ENCODE data around the gene AGBL3.

Gene AGBL3

GRCh38 chr7:135178364-135178763, 192.1 kb downstream of the AGBL3 start:
- Histone ChIP-seq H3K4me3 (no peak overlapping the region), H3K9ac (no peak overlapping the region), H4K20me1 (no peaks in the 10 kb centered on the region), H3K27me3 (no peaks in the 10 kb centered on the region), H3K9me3 (peaks cover 44% of the 10 kb centered on the region), H3K27ac (no peak overlapping the region), H3K4me1 (no peaks in the 10 kb centered on the region), H3K4me2 (no peak overlapping the region), H3K36me3 (peaks cover 32% of the 10 kb centered on the region)
- no peak for TF ChIP-seq Cebpa-rat (IDR thresholded peaks at IDR 0.05)

- Histone ChIP-seq H3K27me3 (no peaks in the 10 kb centered on the region), H3K4me1 (no peaks in the 10 kb centered on the region), H3K9ac (no peak overlapping the region), H3K27ac (no peak overlapping the region), H4K20me1 (no peaks in the 10 kb centered on the region), H3K4me3 (no peak overlapping the region), H3K4me2 (no peak overlapping the region), H3K9me3 (peaks cover 54% of the 10 kb centered on the region), H3K36me3 (peaks cover 42% of the 10 kb centered on the region)
- no peak for TF ChIP-seq Cebpa-rat (IDR thresholded peaks at IDR 0.05)
Measured at GRCh38 chr7:135179321-135179925, 193.1 kb downstream of the AGBL3 start.

- H3K9ac ChIP-seq = no peak overlapping the region
- no peak overlapping the region for H3K4me3 ChIP-seq
- H3K9me3 ChIP-seq = peaks cover 60% of the 10 kb centered on the region
- TF ChIP-seq Cebpa-rat (IDR thresholded peaks at IDR 0.05) = no peak
- H3K4me2 ChIP-seq = no peak overlapping the region
- H3K27me3 ChIP-seq = no peaks in the 10 kb centered on the region
- no peaks in the 10 kb centered on the region for H4K20me1 ChIP-seq
- no peaks in the 10 kb centered on the region for H3K4me1 ChIP-seq
- H3K27ac ChIP-seq = no peak overlapping the region
- peaks cover 49% of the 10 kb centered on the region for H3K36me3 ChIP-seq
Measured at GRCh38 chr7:135180122-135180521, 193.8 kb downstream of the AGBL3 start.

GRCh38 chr7:135181261-135181928, 195.1 kb downstream of the AGBL3 start:
- Histone ChIP-seq H3K4me2 (no peak overlapping the region), H3K27me3 (no peaks in the 10 kb centered on the region), H3K36me3 (peaks cover 62% of the 10 kb centered on the region), H3K9me3 (peaks cover 67% of the 10 kb centered on the region), H4K20me1 (no peaks in the 10 kb centered on the region), H3K9ac (no peak overlapping the region), H3K4me1 (peaks cover 8% of the 10 kb centered on the region), H3K4me3 (no peak overlapping the region; the same call in 1 of the 2 replicates), H3K27ac (no peak overlapping the region)
- no peak for TF ChIP-seq Cebpa-rat (IDR thresholded peaks at IDR 0.05)

- no peak for TF ChIP-seq Cebpa-rat (IDR thresholded peaks at IDR 0.05)
- Histone ChIP-seq H3K4me3 (no peak overlapping the region; the same call in 1 of the 2 replicates), H3K4me1 (peaks cover 15% of the 10 kb centered on the region), H3K27me3 (no peaks in the 10 kb centered on the region), H3K9ac (no peak overlapping the region), H3K9me3 (peaks cover 67% of the 10 kb centered on the region), H3K4me2 (no peak overlapping the region), H4K20me1 (no peaks in the 10 kb centered on the region), H3K27ac (no peak overlapping the region), H3K36me3 (peaks cover 69% of the 10 kb centered on the region)
Measured at GRCh38 chr7:135181929-135182678, 195.8 kb downstream of the AGBL3 start.

- Histone ChIP-seq H3K27me3 (no peaks in the 10 kb centered on the region), H3K36me3 (peaks cover 83% of the 10 kb centered on the region), H3K4me1 (peaks cover 19% of the 10 kb centered on the region), H3K9ac (no peak overlapping the region), H3K4me2 (no peak overlapping the region), H3K27ac (no peak overlapping the region), H3K9me3 (peaks cover 67% of the 10 kb centered on the region), H3K4me3 (no peak overlapping the region), H4K20me1 (no peaks in the 10 kb centered on the region)
- TF ChIP-seq Cebpa-rat (IDR thresholded peaks at IDR 0.05) = no peak
Measured at GRCh38 chr7:135183478-135183877, 197.2 kb downstream of the AGBL3 start.

- Histone ChIP-seq H3K4me1 (peaks cover 19% of the 10 kb centered on the region), H3K27ac (no peak overlapping the region), H4K20me1 (no peaks in the 10 kb centered on the region), H3K9ac (no peak overlapping the region), H3K36me3 (peaks cover 92% of the 10 kb centered on the region), H3K27me3 (no peaks in the 10 kb centered on the region), H3K4me3 (no peak overlapping the region), H3K4me2 (no peak overlapping the region), H3K9me3 (peaks cover 63% of the 10 kb centered on the region)
- no peak for TF ChIP-seq Cebpa-rat (IDR thresholded peaks at IDR 0.05)
Measured at GRCh38 chr7:135184254-135184841, 198.0 kb downstream of the AGBL3 start.
